Aorta (tissue), 5 donors: ENCODE results near the gene AAR2. TPM values are rescaled to one million over a fixed set of nuclear protein-coding genes. Genes with fewer than 3 reads are reported as not detected.
A peak's percentile ranks its signal among the peaks of the same experiment; 100 is the strongest.

Source experiments
- ATAC-seq: fragments of 200-7000 bp; cut with Tn5 transposase; one replicate; pipeline ENCODE4 v1.9.1; 2022; ENCODE audit warnings: moderate library complexity; ENCODE audit not compliant: low FRiP score
- DNase-seq, 2 donors: peaks; one replicate each; pipeline ENCODE4 v3.0.0-alpha.2; 2020
- H3K27ac ChIP-seq, 2 donors: one replicate each; pipeline ENCODE4 v1.5.1; 2013; ENCODE audit warnings: low read length in 2 of 2, mild to moderate bottlenecking in 2 of 2, moderate library complexity in 2 of 2, control low read depth in 1 of 2, inconsistent platforms in 1 of 2, low read depth in 1 of 2
- H3K27me3 ChIP-seq, 2 donors: one replicate each; pipeline ENCODE4 v1.6.1; 2013; ENCODE audit warnings: control low read depth in 1 of 2, low read length in 1 of 2, mild to moderate bottlenecking in 1 of 2, moderate library complexity in 1 of 2; ENCODE audit not compliant: insufficient read depth in 2 of 2, control insufficient read depth in 1 of 2
- H3K36me3 ChIP-seq, 2 donors: one replicate each; pipeline ENCODE4 v1.6.1; 2013; ENCODE audit warnings: control low read depth in 1 of 2, low read length in 1 of 2, mild to moderate bottlenecking in 1 of 2; ENCODE audit not compliant: insufficient read depth in 2 of 2, control insufficient read depth in 1 of 2
- H3K4me1 ChIP-seq, 2 donors: one replicate each; pipeline ENCODE4 v1.6.1; 2013; ENCODE audit warnings: low read length in 2 of 2, control low read depth in 1 of 2, mild to moderate bottlenecking in 1 of 2, moderate library complexity in 1 of 2; ENCODE audit not compliant: insufficient read depth in 2 of 2, control insufficient read depth in 1 of 2
- H3K4me3 ChIP-seq, 2 donors: one replicate each; pipeline ENCODE4 v1.5.1; 2013; ENCODE audit warnings: low read length in 2 of 2, control low read depth in 1 of 2, mild to moderate bottlenecking in 1 of 2
- H3K9me3 ChIP-seq: one replicate; pipeline ENCODE4 v1.6.1; 2013; ENCODE audit warnings: mild to moderate bottlenecking, low read length; ENCODE audit not compliant: control insufficient read depth
- WGBS, 2 donors: extraction: QIAGEN DNeasy Blood & Tissue Kit; methylation state at CpG; one replicate each; pipeline ENCODE4 v1.1.7; 2013; 5-methylcytosine and 5-hydroxymethylcytosine counted together
- intact Hi-C, 2 donors: fragments of 100-400 bp; cut with DNase I; formaldehyde crosslinking; loops; one replicate each; pipeline versions ENCODE4 v1.14.2 to v1.15.0; 2022
- polyA plus RNA-seq, 2 donors: library from polyadenylated mRNA; stranded (reverse); fragments of 200-250 nt; gene quantifications; one replicate each; pipeline ENCODE4 v1.2.3, GENCODE V29; 2013
- total RNA-seq, 2 donors: library from RNA; stranded (reverse); fragmentation: NEBNext Ultra II Directional; extraction: Animal tissue kit (Norgen Biotek cat#: 25700); gene quantifications; one replicate each; pipeline ENCODE4 v1.2.1, GENCODE V29; 2021
- donor health status: healthy with polysubstance abuse.
- donor health status: Bipolar disorder and iron deficiency.
- donor health status: DM: no; HTN: no; CAD: no.
- donor health status: DM: no; HTN: no; CAD: no.
- donor health status: DM: yes; HTN: yes; CAD: no.

AAR2 gene
- total and polyA plus RNA-seq, 4 donors, result 7.9 to 23.9 (median 19.7) TPM

DNA sequence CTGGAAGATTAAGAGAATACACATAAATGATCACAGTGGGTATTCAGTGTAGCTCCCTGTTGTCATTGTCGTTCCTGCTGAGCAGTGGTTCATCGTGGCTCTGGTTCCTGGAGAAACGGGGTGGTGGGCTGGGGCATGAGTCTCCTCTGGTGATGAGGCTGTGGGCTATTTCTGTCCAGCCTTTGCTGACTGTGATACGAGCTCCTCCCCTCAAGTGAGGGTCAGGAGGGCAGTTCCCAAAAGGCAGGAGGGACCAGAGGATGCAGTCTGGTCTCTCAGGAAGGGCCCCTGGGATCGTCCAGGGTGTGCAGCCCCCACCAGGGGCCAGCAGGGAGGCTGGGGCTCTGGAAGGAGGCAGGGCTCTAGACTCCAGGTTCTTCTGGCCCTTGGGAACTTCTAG lies 38.7 kb downstream of the AAR2 start:
- 57 to 67% methylated on average over 5 of the region's 5 CpGs for WGBS, 2 donors
- intact Hi-C loops, result no loop called here
- H3K36me3 ChIP-seq, result no peaks in the 10 kb centered on the region
- no peaks in the 10 kb centered on the region for H3K9me3 ChIP-seq
- DNase-seq (peak in 1 of 2 donors; percentile 27), ATAC-seq (no peak)
- H3K4me3 ChIP-seq, result no peak overlapping the region
- H3K27ac ChIP-seq, result no peak overlapping the region
- H3K4me1 ChIP-seq, result no peaks in the 10 kb centered on the region
- no peaks in the 10 kb centered on the region for H3K27me3 ChIP-seq

DNA sequence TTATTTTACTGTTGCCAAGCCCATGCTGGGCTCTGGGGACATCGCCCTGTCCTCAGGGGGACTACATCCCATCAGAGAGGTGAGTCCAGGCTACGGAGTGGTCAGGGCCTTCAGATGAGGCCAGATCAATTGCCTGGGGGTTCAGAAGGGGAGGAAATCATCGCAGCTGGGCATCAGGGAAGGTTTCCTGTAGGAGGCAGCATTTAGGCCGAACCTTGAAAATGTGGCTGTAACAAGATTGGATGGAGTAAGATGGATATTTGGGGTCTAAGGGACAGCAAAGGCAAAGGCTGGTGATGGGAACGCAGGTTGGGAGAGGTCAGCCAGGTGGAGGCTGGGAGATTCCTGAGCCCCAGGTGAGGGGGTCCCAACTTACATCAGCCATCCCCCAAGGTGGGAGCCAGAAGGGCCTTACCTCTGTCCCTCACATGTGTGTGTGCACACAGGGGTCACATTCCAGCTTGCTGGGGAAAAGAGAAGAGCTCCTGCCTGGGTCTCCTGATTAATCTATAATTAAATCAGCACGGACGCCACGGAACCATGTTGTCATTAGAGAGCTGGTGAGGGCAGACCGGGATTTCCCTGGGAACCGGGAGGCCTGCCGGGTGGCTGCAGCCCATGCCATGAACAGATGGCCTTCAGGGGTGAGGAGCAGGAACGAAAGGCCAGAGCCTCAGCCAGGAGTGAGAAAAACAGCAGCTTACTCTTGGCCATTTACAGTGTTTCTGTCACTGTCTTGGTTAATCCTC lies 39.3 kb downstream of the AAR2 start:
- Histone ChIP-seq H3K36me3 (no peaks in the 10 kb centered on the region), H3K27me3 (no peaks in the 10 kb centered on the region), H3K4me3 (no peak overlapping the region), H3K4me1 (no peaks in the 10 kb centered on the region), H3K9me3 (no peaks in the 10 kb centered on the region), H3K27ac (no peak overlapping the region)
- ATAC-seq (no peak), DNase-seq (peak in 1 of 2 donors; percentile 62)
- 66 to 72% methylated on average over 12 of the region's 12 CpGs for WGBS, 2 donors
- intact Hi-C loops, result no loop called here

DNA sequence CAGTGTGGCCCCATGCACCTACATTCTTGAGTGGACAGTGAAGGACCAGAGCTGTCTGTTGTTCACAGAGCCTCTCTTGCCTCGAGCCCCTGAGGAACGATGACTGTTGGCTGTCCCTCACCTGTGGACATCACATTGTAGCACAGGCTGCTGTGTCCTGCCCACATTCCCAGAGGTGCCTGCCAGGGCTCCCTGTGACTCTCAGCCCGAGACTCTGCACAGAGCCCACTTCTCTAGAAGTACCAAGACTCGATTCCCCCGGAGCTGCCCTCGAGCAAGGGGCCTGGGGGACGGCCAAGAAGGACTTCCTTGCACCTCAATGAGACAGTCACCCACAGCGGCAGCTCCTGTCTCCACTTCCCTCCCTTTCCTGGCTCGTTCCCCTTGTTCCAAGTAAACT lies 41.3 kb downstream of the AAR2 start:
- DNase-seq (peak in 1 of 2 donors; percentile 45), ATAC-seq (no peak)
- Histone ChIP-seq H3K4me1 (no peaks in the 10 kb centered on the region), H3K27ac (no peak overlapping the region), H3K36me3 (no peaks in the 10 kb centered on the region), H3K4me3 (no peak overlapping the region), H3K27me3 (no peaks in the 10 kb centered on the region), H3K9me3 (no peaks in the 10 kb centered on the region)
- 60 to 64% methylated on average over 9 of the region's 9 CpGs for WGBS, 2 donors
- intact Hi-C loops, result no loop called here

DNA sequence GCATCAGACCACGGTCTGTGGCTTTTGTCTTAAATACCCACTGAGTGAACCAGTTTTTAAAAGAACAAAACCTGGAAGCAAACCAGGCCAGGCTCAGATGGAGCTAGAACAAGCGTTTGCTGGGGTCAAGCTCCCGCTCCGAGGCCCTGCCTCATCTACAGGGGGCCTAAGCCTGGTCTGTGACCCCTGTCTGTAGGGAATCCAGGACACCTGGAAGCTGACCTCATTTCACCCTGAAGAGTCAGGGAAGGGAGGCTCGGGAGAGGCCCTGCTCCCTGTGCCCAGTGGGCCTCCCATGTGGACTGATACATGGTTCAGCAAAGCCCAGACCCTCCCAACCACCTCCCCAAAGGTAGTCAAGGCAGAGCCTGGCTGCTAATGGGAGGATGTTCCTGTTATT lies 43.1 kb downstream of the AAR2 start:
- no peak for ATAC-seq
- peak in 1 of 2 donors; percentile 23 for DNase-seq

DNA sequence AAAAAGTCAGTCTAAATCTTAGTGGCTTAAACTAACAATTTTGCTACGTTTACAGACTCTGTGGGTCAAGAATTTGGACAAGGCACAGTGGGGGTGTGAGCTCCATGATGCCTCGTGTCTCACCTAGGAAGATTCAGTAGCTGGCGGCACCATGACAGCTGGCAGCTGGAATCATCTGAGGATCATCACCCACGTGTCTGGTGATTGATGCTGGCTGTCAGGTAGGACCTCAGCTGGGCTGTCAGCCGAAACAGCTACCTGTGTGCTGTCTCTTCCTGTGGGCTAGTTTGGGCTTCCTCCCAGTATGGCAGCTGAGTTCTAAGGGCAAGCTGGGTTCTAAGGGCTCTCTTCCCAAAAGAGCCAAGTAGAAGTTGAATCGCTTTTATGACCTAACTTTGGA lies 43.5 kb downstream of the AAR2 start:
- Histone ChIP-seq H3K4me1 (no peaks in the 10 kb centered on the region), H3K4me3 (no peak overlapping the region), H3K36me3 (no peaks in the 10 kb centered on the region), H3K27me3 (no peaks in the 10 kb centered on the region), H3K9me3 (no peaks in the 10 kb centered on the region), H3K27ac (no peak overlapping the region)
- WGBS, 2 donors, result 69 to 78% methylated on average over 6 of the region's 6 CpGs
- intact Hi-C loops, result no loop called here
- no peak for ATAC-seq
- DNase-seq, result peak in 1 of 2 donors; percentile 14

More for the DNA sequence above, 43.1 kb downstream of the AAR2 start:
- no peaks in the 10 kb centered on the region for H3K4me1 ChIP-seq
- H3K4me3 ChIP-seq, result no peak overlapping the region
- WGBS, 2 donors, result 53 to 68% methylated on average over 5 of the region's 5 CpGs
- H3K9me3 ChIP-seq, result no peaks in the 10 kb centered on the region
- H3K27ac ChIP-seq, result no peak overlapping the region
- no peaks in the 10 kb centered on the region for H3K27me3 ChIP-seq
- intact Hi-C loops, result no loop called here
- H3K36me3 ChIP-seq, result no peaks in the 10 kb centered on the region

DNA sequence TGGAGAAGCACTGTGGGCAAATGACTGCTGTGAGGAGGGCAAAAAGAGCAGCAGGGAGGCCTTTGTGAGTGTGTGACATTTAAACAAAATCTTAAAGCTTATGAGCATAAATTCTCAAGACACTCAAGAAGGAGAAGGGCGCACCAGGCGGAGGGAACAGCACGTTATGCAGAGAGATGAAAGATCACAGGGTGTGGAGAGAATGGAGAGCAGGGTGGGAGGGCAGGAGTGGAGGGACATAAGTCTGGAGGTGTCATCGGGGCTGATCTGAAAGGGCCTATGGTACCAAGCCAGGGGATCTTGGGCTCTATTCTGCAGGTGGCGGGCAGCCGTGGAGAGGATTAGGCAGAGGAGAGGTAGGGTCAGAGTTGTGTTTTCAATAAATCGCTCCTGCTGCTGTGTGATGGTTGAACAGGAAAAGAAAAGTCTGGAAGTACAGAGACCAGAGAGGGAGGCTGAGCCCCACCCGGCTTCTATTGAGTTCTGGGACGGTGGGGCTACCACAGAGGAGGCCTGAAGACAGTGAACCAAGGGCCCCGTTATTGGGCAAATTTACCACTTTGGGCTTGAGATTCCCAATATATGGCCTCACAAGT lies 45.6 kb downstream of the AAR2 start:
- no peak overlapping the region for H3K4me3 ChIP-seq
- DNase-seq (peak in 1 of 2 donors; percentile 45), ATAC-seq (no peak)
- H3K4me1 ChIP-seq, result no peaks in the 10 kb centered on the region
- H3K9me3 ChIP-seq, result no peaks in the 10 kb centered on the region
- no peaks in the 10 kb centered on the region for H3K27me3 ChIP-seq
- intact Hi-C loops, result no loop called here
- no peaks in the 10 kb centered on the region for H3K36me3 ChIP-seq
- WGBS, 2 donors, result 79 to 80% methylated on average over 10 of the region's 10 CpGs
- H3K27ac ChIP-seq, result no peak overlapping the region

DNA sequence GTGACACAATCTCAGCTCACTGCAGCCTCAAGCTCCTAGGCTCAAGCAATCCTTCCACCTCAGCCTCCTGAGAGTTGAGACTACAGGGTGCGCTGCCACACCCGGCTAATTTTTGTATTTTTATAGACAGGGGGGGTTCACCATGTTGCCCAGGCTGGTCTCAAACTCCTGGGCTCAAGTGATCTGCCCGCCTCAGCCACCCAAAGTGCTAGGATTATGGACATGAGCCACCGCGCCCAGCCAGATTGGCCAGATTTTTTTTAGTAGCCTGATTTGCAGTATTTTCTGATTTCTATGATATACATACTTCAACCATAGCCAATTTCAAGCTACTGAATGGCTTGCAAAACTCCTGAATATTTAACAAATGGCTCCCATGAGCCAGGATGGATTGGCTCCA lies 48.5 kb downstream of the AAR2 start:
- ATAC-seq (no peak), DNase-seq (no peak)
- intact Hi-C loops, result no loop called here
- H3K27me3 ChIP-seq, result no peaks in the 10 kb centered on the region
- H3K4me3 ChIP-seq, result no peak overlapping the region
- H3K4me1 ChIP-seq, result peaks cover 0 to 3% of the 10 kb centered on the region in 2 donors
- no peaks in the 10 kb centered on the region for H3K36me3 ChIP-seq
- H3K9me3 ChIP-seq, result no peaks in the 10 kb centered on the region
- no peak overlapping the region for H3K27ac ChIP-seq
- 88 to 89% methylated on average over 5 of the region's 5 CpGs for WGBS, 2 donors

DNA sequence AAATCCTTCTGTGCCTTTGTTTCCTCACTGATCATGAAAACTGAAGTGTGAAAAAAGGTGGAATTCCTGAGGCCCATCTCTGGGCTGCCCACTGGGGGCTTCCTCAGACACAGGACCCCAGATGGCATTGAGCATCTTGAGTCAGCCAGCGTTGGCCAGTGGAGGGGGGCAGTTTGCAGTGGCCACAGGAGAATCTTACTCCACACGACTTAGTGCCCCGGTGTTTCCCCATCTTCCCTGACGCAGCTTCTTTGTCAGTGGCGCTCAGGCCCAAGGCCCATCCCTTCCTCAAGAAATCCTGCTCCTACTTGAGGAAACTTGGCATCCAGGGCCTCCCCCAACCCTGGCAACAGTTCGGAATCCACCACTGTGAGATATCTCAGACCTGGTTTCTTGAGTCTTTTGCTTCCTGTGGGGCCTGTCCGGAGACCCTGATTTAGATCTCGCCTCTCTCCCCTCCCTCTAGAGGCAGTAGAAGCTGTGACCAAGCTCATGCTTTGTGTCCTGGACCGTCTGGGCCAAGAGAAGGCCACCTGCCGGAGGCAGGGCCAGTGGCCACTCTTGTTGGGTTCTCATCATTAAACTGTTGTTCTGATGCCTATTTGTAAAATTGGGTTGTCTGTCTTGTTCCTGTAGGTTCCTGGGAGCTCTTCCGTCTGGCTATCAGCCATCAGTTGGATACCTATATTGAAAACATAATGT lies 49.6 kb downstream of the AAR2 start:
- Histone ChIP-seq H3K9me3 (no peaks in the 10 kb centered on the region), H3K36me3 (no peaks in the 10 kb centered on the region), H3K4me3 (no peak overlapping the region), H3K27me3 (no peaks in the 10 kb centered on the region), H3K4me1 (peaks cover 0 to 3% of the 10 kb centered on the region in 2 donors), H3K27ac (no peak overlapping the region)
- ATAC-seq, result no peak
- intact Hi-C loops, result no loop called here
- 70 to 76% methylated on average over 11 of the region's 11 CpGs for WGBS, 2 donors
- no peak for DNase-seq
